ENCODE results near the gene ZFR.
A peak's percentile ranks its signal among the peaks of the same experiment; 100 is the strongest.

ZFR gene

GRCh38 chr5:32400401-32400800, 44.1 kb downstream of the ZFR start:
- no peak for TF ChIP-seq POLR2AphosphoS5 (IDR thresholded peaks at IDR 0.05; ENCODE audit: low read depth, low read length)
- TF ChIP-seq REST (IDR thresholded peaks at IDR 0.05; ENCODE audit: insufficient read depth in 1 of 2, low read depth in 2 of 2, low read length in 2 of 2): no peak
- no peak for TF ChIP-seq TAF1 (IDR thresholded peaks at IDR 0.05; ENCODE audit: borderline replicate concordance, insufficient read depth, low read length)

GRCh38 chr5:32394981-32395380, 49.6 kb downstream of the ZFR start:
- TF ChIP-seq POLR2AphosphoS5 (IDR thresholded peaks at IDR 0.05; ENCODE audit: low read depth, low read length): no peak
- TF ChIP-seq SIN3A (IDR thresholded peaks at IDR 0.05; ENCODE audit: borderline replicate concordance, insufficient read depth, low read length): no peak
- no peak for TF ChIP-seq FOXP2 (optimal IDR thresholded peaks at IDR 0.05; ENCODE audit: borderline replicate concordance, extremely low read depth, extremely low read length, insufficient read depth)
- no peak for TF ChIP-seq TAF1 (IDR thresholded peaks at IDR 0.05; ENCODE audit: borderline replicate concordance, insufficient read depth, low read length)
- no peak for TF ChIP-seq REST (IDR thresholded peaks at IDR 0.05; ENCODE audit: insufficient read depth in 1 of 2, low read depth in 2 of 2, low read length in 2 of 2)

- TF ChIP-seq POLR2AphosphoS5 (IDR thresholded peaks at IDR 0.05; ENCODE audit: low read depth, low read length): no peak
- TF ChIP-seq TAF1 (IDR thresholded peaks at IDR 0.05; ENCODE audit: borderline replicate concordance, insufficient read depth, low read length): no peak
- TF ChIP-seq REST (IDR thresholded peaks at IDR 0.05; ENCODE audit: insufficient read depth in 1 of 2, low read depth in 2 of 2, low read length in 2 of 2): no peak
- TF ChIP-seq SIN3A (IDR thresholded peaks at IDR 0.05; ENCODE audit: borderline replicate concordance, insufficient read depth, low read length): no peak
- no peak for TF ChIP-seq FOXP2 (optimal IDR thresholded peaks at IDR 0.05; ENCODE audit: borderline replicate concordance, extremely low read depth, extremely low read length, insufficient read depth)
Observed at GRCh38 chr5:32392039-32392438, 52.5 kb downstream of the ZFR start.

- TF ChIP-seq SIN3A (IDR thresholded peaks at IDR 0.05; ENCODE audit: borderline replicate concordance, insufficient read depth, low read length) (no peak), REST (IDR thresholded peaks at IDR 0.05; ENCODE audit: insufficient read depth in 1 of 2, low read depth in 2 of 2, low read length in 2 of 2) (peak; percentile 54 to 76; a peak in 2 of 4 replicates)
Observed at GRCh38 chr5:32390819-32391591, 53.5 kb downstream of the ZFR start.
